OCI-LY7 (cell line): Measurements from ENCODE around the gene GRAMD1B. TPM values are rescaled to one million over a fixed set of nuclear protein-coding genes. Genes with fewer than 3 reads are reported as not detected.
"Not testable (repeated sequence)": the region's sequence is repeated elsewhere in the genome, so short reads cannot be mapped to it uniquely, and the experiment has no call there.

Experiments
- BruUV-seq: library from RNA; stranded (reverse); fragments of 400-500 nt; replicated peaks from 2 replicates; lab custom pipeline; 2021; lab: Mats Ljungman, UMichigan
- CTCF ChIA-PET: fragments of 300-600 bp; sonication (Branson Sonifier 250); formaldehyde crosslinking; loops from one replicate; lab custom pipeline; 2022; ENCODE audit warnings: antibody characterized with exemption; ENCODE audit not compliant: unreplicated experiment; lab: Charles Lee
- POLR2A ChIA-PET: fragments of 300-600 bp; sonication (Branson Sonifier 250); formaldehyde crosslinking; loops from one replicate; lab custom pipeline; 2022; ENCODE audit warnings: antibody characterized with exemption; lab: Charles Lee
- DNase-seq: peaks from one replicate; pipeline ENCODE4 v3.0.0-alpha.2; 2015; ENCODE audit warnings: low spot score
- H2AFZ ChIP-seq: fragments of 200-600 bp; sonication (generic), shearing (Covaris generic); 2 replicates; pipeline ENCODE4 v1.6.1; 2014; ENCODE audit warnings: mild to moderate bottlenecking, antibody characterized with exemption, low read length, moderate library complexity
- H3K27ac ChIP-seq: fragments of 200-600 bp; sonication (generic); 2 replicates; pipeline ENCODE4 v1.5.1; 2014; ENCODE audit warnings: mixed run types, low read depth, mild to moderate bottlenecking, moderate library complexity, low read length, inconsistent platforms; ENCODE audit not compliant: poor library complexity, severe bottlenecking
- H3K36me3 ChIP-seq: fragments of 200-600 bp; sonication (generic); 2 replicates; pipeline ENCODE4 v1.6.1; 2014; ENCODE audit warnings: mild to moderate bottlenecking, antibody characterized with exemption, low read length, moderate library complexity, mixed read lengths; ENCODE audit not compliant: insufficient read depth
- H3K4me1 ChIP-seq: fragments of 200-600 bp; sonication (generic); 2 replicates; pipeline ENCODE4 v1.5.1; 2014; ENCODE audit warnings: mild to moderate bottlenecking, low read length; ENCODE audit not compliant: insufficient read depth, poor library complexity, severe bottlenecking
- H3K4me2 ChIP-seq: fragments of 200-600 bp; sonication (generic); 2 replicates; pipeline ENCODE4 v1.6.1; 2014; ENCODE audit warnings: mild to moderate bottlenecking, low read length
- H3K4me3 ChIP-seq: fragments of 200-600 bp; sonication (generic); 2 replicates; pipeline ENCODE4 v1.5.1; 2014; ENCODE audit warnings: mild to moderate bottlenecking, low read depth, low read length; ENCODE audit not compliant: poor library complexity, severe bottlenecking
- H3K79me2 ChIP-seq: fragments of 200-600 bp; sonication (generic); 2 replicates; pipeline ENCODE4 v1.6.1; 2016; ENCODE audit warnings: low read depth, mild to moderate bottlenecking, low read length, moderate library complexity, mixed read lengths; ENCODE audit not compliant: insufficient read depth
- H3K9me2 ChIP-seq: fragments of 200-600 bp; sonication (generic); 2 replicates; pipeline ENCODE4 v1.6.1; 2016; ENCODE audit warnings: mild to moderate bottlenecking, low read length, mixed read lengths; ENCODE audit not compliant: insufficient read depth
- H3K9me3 ChIP-seq: fragments of 200-600 bp; sonication (generic); 2 replicates; pipeline ENCODE4 v1.6.1; 2014; ENCODE audit warnings: mild to moderate bottlenecking, mixed run types, low read length, mixed read lengths
- H4K20me1 ChIP-seq: fragments of 200-600 bp; sonication (generic); 2 replicates; pipeline ENCODE4 v1.6.1; 2014; ENCODE audit warnings: mild to moderate bottlenecking, antibody characterized with exemption, low read length, moderate library complexity, mixed read lengths; ENCODE audit not compliant: insufficient read depth
- CTCF ChIP-seq: fragments of 200-600 bp; sonication (generic); conservative IDR thresholded peaks from 2 replicates; pipeline ENCODE4 v1.5.1; 2014; ENCODE audit warnings: mild to moderate bottlenecking, antibody characterized with exemption, low read length, moderate library complexity, mixed read lengths
- EZH2phosphoT487 ChIP-seq: fragments of 200-600 bp; sonication (generic); IDR thresholded peaks from 2 replicates; pipeline ENCODE4 v1.6.1; 2018; ENCODE audit warnings: low read depth, borderline replicate concordance, mild to moderate bottlenecking, mixed run types, antibody characterized with exemption, low read length, moderate library complexity, mixed read lengths
- intact Hi-C: fragments of 100-400 bp; cut with micrococcal nuclease; formaldehyde crosslinking; loops from one replicate; pipeline ENCODE4 v1.10.0; 2022; ENCODE audit not compliant: unreplicated experiment
- total RNA-seq, 2 experiments: library from RNA; depleted of rRNA in 1 of 2; stranded (reverse); fragments of >200 nt in 1 of 2; shearing (Covaris generic) in 1 of 2; gene quantifications; 2 replicates each; pipeline ENCODE4 v1.2.3, GENCODE V29; 2014 to 2022

Gene GRAMD1B
- total RNA-seq, 2 experiments from 2014 or later = 0.16 TPM; not detected in 1

GRCh38 chr11:123458501-123458900, 28.4 kb downstream of the GRAMD1B start:
- Histone ChIP-seq H2AFZ (no peak overlapping the region), H3K9me2 (no peaks in the 10 kb centered on the region), H3K4me2 (no peak overlapping the region), H4K20me1 (no peaks in the 10 kb centered on the region), H3K36me3 (no peaks in the 10 kb centered on the region), H3K79me2 (no peaks in the 10 kb centered on the region), H3K4me3 (no peak overlapping the region), H3K27ac (no peak overlapping the region), H3K9me3 (no peaks in the 10 kb centered on the region), H3K4me1 (peaks cover 4% of the 10 kb centered on the region)
- CTCF ChIA-PET = interaction anchor here (0.6 kb wide), 1 partner anchor 155 kb away, joined by 3 read pairs; no protein-coding TSS in a partner anchor
- TF ChIP-seq CTCF (no peak), EZH2phosphoT487 (no peak)
- no peak for DNase-seq
- POLR2A ChIA-PET = interaction anchor here (0.7 kb wide), 2 partner anchors 15 to 125 kb away, joined by 3 to 5 read pairs; no protein-coding TSS in a partner anchor
- BruUV-seq = no TSS peak
- intact Hi-C loops = no loop called here

- no peaks in the 10 kb centered on the region for H3K36me3 ChIP-seq
- POLR2A ChIA-PET = interaction anchor here (0.6 kb wide), 1 partner anchor 9 kb away, joined by 3 read pairs; no protein-coding TSS in a partner anchor
- DNase-seq = no peak
- no peaks in the 10 kb centered on the region for H3K9me3 ChIP-seq
- CTCF ChIA-PET = no interaction called here
- no peak overlapping the region for H3K4me3 ChIP-seq
- TF ChIP-seq CTCF (no peak), EZH2phosphoT487 (no peak)
- no peak overlapping the region for H3K4me2 ChIP-seq
- no peak overlapping the region for H3K27ac ChIP-seq
- H4K20me1 ChIP-seq = no peaks in the 10 kb centered on the region
- no TSS peak for BruUV-seq
- no peak overlapping the region for H2AFZ ChIP-seq
- intact Hi-C loops = no loop called here
- no peaks in the 10 kb centered on the region for H3K9me2 ChIP-seq
- peaks cover 4% of the 10 kb centered on the region for H3K4me1 ChIP-seq
- no peaks in the 10 kb centered on the region for H3K79me2 ChIP-seq
These were observed 30.1 kb downstream of the GRAMD1B start for GRCh38 chr11:123460012-123460700.

GRCh38 chr11:123461164-123461563, 31.1 kb downstream of the GRAMD1B start:
- Histone ChIP-seq H3K4me1 (peaks cover 4% of the 10 kb centered on the region), H3K4me3 (no peak overlapping the region), H3K9me3 (no peaks in the 10 kb centered on the region), H3K9me2 (no peaks in the 10 kb centered on the region), H3K36me3 (no peaks in the 10 kb centered on the region), H3K27ac (no peak overlapping the region), H2AFZ (no peak overlapping the region), H3K79me2 (no peaks in the 10 kb centered on the region), H4K20me1 (no peaks in the 10 kb centered on the region), H3K4me2 (no peak overlapping the region)
- DNase-seq = no peak
- ChIA-PET POLR2A (interaction anchor here (0.5 kb wide), 1 partner anchor 690 kb away, joined by 4 read pairs; no protein-coding TSS in a partner anchor), CTCF (no interaction called here)
- no TSS peak for BruUV-seq
- intact Hi-C loops = no loop called here
- TF ChIP-seq CTCF = no peak
- TF ChIP-seq EZH2phosphoT487 = no peak

GRCh38 chr11:123465667-123466066, 35.6 kb downstream of the GRAMD1B start:
- H3K9me3 ChIP-seq, DNase-seq: not testable (repeated sequence)

More at GRCh38 chr11:123465667-123466066, 35.6 kb downstream of the GRAMD1B start:
- H4K20me1 ChIP-seq, H3K27ac ChIP-seq, H3K4me2 ChIP-seq, H3K4me1 ChIP-seq, H3K4me3 ChIP-seq, intact Hi-C loops, H2AFZ ChIP-seq, H3K36me3 ChIP-seq, CTCF ChIA-PET, BruUV-seq, H3K9me2 ChIP-seq, H3K79me2 ChIP-seq: not testable (repeated sequence)
- POLR2A ChIA-PET = interaction anchor here (0.7 kb wide), 1 partner anchor 12 kb away, joined by 3 read pairs; no protein-coding TSS in a partner anchor
